Measurements from ENCODE around the gene FBXW5.
A peak's percentile ranks its signal among the peaks of the same experiment; 100 is the strongest.

The FBXW5 gene

DNA sequence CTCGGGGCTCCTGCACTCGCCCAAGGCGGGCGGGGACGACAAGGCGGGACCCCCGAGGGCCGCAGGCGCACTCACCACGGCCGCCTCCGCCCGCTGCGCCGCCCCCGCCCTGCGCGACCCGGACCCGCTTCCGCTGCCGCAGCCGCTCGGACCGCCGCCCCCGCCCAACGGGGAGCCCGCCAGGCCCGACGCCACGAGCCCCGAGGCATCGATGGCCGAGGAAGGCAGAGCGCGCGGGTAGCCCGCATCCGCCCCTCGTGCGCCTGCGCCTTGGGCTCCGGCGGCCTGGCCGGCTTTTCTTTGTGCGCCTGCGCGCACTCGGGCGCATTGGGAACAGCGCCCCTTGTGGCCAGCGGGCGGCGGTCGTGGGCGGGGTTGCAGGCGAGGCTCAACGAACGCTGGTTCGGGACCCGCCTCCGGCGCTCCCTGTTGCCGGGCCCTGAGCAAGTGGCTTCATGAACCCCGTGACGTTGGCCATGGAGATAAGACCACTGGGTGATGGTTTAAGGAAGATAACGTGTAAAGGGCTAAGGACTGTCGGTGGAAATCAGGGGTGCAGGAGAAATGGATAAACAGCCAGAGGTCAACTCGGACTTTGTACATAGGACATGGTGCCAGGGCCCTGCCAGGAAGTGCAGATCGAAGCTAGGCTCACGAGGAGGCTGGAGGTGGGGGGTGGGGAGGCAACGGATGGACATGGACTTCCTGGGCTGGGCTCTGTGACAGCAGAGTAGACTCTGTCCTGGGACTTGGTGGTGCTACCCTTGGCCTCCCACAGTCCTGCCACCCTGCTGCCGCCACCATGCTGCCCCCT lies at the start of gene FBXW5, which contains the start of gene C8G:
Gene FBXW5 (minus strand): TSS at position 220 of the 814 bp plus-strand sequence. CDS start 655 bp downstream, outside the sequence.
Gene C8G (plus strand): TSS at position 725 of the 814 bp plus-strand sequence. CDS start 78 bp downstream, at position 803.
- DNase-seq (ENCODE audit: low read depth, low spot score), result peak; percentile 80

- no peak for DNase-seq (ENCODE audit: low read depth, low spot score)
Measured at GRCh38 chr9:136992819-136993369, 48.4 kb upstream of the FBXW5 start.

DNA sequence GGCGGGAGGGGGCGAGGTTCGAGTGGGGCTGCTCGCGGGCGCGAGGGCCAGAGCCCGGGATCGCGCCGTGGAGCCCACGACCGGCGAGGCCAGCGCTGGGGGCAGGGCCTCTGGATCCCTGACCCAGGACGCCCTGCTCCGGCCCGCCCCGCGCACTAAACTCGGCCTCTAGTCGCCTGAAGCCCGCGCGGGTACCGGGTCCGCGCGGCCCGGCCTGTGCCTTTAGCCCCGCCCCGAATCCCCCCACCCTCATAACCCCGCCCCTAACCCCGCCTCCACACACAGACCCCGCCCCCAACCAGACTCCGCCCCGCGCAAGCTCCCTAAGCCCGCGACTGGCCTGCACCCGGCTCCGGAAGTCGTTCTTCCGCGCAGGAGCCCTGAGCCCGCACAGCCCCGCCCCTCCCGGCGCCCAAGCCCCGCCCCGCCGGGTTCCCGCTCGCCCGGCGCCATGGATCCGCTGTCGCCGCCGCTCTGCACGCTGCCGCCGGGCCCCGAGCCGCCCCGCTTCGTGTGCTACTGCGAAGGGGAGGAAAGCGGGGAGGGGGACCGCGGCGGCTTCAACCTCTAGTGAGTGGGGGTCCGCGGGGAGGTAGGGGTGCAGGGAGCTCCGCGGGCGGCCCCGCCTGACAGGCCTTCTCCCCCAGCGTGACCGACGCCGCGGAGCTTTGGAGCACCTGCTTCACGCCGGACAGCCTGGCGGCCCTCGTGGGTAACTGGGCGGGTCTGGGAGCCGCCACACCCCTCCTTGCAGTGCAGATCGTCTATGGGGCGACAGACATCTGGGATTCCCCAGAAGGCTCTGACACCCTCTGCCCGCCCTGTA lies 47.7 kb upstream of the FBXW5 start, which contains the start of gene PAXX:
Gene PAXX (plus strand): TSS at position 430 of the 826 bp plus-strand sequence. CDS start 22 bp downstream, at position 452.
- no peak for DNase-seq (ENCODE audit: low read depth, low spot score)

- no peak for DNase-seq (ENCODE audit: low read depth, low spot score)
Measured at GRCh38 chr9:136990242-136990911, 45.8 kb upstream of the FBXW5 start.

GRCh38 chr9:136988872-136989271 lies 44.3 kb upstream of the FBXW5 start:
- DNase-seq (ENCODE audit: low read depth, low spot score), result no peak

- no peak for DNase-seq (ENCODE audit: low read depth, low spot score)
Measured at GRCh38 chr9:136985853-136986252, 41.3 kb upstream of the FBXW5 start.

GRCh38 chr9:136985027-136985602 lies 40.6 kb upstream of the FBXW5 start:
- DNase-seq (ENCODE audit: low read depth, low spot score), result no peak

DNA sequence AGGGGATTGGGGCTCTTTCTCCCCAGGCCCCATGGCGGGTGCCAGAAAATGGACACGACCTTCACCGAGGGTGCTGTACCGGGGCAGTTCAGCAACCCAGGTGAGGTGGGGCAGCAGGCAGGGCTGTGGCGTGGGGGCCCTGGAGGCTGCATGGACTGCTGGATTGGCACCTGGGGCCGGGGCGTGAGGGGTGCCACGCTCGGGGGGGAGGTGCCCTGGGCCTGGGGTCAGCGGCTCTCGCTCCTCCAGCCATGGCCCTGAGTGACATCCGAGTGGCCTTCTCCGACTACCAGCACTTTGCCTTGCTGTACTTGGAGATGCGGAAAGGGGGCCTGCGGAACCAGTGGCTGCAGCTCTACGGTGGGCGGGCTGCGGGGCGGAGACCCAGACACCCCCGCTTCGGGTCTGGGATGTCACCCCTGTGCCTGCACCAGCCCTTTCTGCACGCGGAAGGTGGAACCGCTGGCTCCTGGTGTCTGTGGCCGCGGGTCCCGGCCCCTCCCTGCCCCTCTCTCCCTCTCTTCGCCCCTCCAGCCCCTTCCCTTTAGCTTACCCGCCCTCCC lies 40.0 kb upstream of the FBXW5 start:
- no peak for DNase-seq (ENCODE audit: low read depth, low spot score)

GRCh38 chr9:136983656-136984314 lies 39.2 kb upstream of the FBXW5 start:
- no peak for DNase-seq (ENCODE audit: low read depth, low spot score)

DNA sequence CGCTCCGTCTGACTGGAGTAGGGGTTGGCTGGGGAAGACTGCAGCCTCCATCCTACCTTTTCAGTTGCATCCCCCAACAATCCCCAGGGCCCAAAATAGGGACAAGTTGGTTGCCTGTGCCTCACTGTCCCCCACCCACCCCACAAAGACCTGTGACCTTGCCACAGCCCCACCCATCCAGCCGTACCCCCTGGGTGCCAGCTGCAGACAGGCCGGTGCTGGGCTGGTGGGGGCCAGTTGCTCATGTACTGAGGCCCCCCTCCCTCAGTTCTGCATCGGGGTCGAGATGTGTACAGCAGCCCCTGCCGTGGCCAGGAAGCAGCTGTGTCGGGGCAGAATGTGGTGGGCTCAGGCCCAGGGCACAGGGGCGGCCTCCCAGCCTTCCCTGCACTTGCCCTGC lies 38.6 kb upstream of the FBXW5 start:
- no peak for DNase-seq (ENCODE audit: low read depth, low spot score)

DNA sequence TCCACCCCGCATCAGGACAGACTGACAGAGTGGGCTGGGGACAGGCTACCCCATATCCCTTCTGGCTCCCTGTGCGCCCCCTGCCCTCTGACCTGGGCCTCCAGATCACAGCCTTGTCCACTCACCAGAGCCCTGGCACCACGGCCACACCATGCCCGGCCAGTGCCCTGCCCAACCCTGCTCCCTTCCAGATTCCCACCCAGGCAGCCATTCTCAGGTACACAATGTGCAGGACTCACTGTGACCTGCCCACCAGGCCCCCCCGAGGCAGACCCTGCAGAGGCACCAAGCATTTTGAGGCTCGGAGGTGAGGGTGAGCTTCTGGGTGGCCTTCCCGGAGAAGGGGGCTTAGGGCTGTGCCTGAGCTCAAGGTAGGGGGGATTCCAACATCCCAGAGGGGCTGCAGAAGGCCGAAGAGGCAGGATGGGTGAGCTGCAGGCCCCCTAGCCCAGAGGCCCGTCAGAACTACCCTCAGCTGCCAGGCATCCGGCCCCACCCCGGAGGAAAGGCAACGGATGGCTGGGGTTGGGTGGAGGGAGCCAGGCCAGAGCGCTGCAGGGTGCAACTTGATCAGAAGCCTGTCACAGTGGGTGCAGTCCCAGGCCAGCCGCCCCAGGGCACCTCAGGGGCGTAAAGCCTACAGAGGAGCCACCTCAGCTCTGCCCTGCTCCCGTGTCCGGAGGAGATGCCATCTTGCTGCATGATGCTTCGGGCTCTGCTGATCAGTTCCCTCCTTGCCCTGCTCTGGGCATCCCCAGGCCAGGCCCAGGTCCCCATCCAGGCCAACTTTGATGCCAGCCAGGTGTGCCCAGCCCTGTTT lies 37.9 kb upstream of the FBXW5 start, which contains the start of gene LCNL1:
Gene LCNL1 (plus strand): TSS at position 762 of the 820 bp plus-strand sequence. CDS start 594 bp downstream, outside the sequence.
- no peak for DNase-seq (ENCODE audit: low read depth, low spot score)

- DNase-seq (ENCODE audit: low read depth, low spot score), result no peak
Measured at GRCh38 chr9:136981588-136982231, 37.2 kb upstream of the FBXW5 start.

DNA sequence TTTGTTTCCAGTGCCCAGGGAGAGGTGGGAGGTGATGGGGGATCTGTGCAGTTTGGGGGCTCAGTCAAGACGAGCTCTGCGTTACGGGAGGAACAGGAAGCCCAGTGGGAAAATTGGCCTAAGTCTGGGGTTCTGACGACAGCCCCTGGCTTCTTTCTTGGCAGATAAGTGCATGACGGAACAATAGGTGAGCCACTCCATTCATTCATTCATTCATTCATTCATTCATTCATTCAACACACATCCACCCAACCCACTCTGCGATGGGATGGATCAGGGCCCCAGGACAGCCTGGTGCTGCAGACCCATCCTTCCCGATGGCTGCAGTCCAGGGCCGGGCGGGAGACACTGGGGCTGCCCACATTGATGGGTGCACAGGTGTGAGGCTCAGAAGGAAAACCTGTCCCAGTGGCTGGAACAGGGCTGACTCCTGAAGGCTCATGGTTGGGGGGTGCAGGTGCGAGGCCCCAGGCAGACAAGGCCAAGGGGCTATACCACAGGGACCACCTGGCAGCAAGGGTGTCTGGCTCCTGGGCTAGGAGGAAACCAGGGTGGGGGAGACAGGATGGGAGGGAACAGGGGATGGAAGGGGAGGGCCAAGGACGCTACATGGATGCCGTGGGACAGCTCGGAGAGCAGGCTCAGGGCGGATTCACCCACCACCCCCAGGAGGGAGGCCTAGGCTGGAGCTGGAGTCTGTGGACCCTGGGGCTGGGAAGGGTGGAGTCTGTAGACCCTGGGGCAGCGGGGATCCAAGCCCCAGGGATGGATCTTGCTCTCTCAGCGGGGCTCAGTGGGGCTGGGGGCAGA lies 36.3 kb upstream of the FBXW5 start:
- DNase-seq (ENCODE audit: low read depth, low spot score), result no peak

DNA sequence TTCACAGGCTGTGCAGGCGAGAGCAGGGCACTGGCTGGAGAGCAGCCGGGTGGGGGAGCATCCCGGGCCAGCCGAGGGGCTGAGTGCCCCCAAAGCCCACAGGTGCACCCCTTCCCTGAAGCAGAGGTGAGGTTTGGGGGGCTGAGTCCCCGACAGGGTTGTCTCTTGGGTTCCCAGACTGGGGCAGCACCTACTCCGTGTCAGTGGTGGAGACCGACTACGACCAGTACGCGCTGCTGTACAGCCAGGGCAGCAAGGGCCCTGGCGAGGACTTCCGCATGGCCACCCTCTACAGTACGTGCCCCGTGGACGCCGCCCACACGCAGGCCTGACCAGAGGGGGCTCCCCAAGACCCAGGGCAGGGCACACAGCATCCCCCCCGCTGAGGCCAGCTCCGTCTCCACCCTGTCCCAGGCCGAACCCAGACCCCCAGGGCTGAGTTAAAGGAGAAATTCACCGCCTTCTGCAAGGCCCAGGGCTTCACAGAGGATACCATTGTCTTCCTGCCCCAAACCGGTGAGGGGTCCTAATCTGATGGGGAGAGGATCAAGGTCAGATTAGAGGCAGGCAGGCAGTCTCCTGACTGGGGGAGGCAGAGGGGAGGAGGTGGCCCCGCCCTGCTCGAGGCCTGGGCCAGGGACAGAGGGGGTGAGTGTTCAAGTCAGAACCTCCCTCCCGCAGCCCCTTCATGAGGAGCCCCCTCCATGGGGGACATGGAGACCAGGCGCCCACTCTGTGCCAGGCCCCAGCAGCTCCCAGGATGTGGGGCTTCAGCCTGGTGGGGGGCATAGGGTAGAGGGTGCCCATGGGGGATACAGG lies 35.4 kb upstream of the FBXW5 start:
- no peak for DNase-seq (ENCODE audit: low read depth, low spot score)

- DNase-seq (ENCODE audit: low read depth, low spot score), result no peak
Measured at GRCh38 chr9:136978865-136979544, 34.5 kb upstream of the FBXW5 start.

- no peak for DNase-seq (ENCODE audit: low read depth, low spot score)
Measured at GRCh38 chr9:136978073-136978864, 33.7 kb upstream of the FBXW5 start.

Data from smooth muscle cell of the brain vasculature (primary cell).